Measurements from ENCODE around the gene GID4. TPM values are rescaled to one million over a fixed set of nuclear protein-coding genes. Genes with fewer than 3 reads are reported as not detected.

Gene GID4
- polyA plus RNA-seq, 4 donors = 13.6 to 15.4 (median 14.2) TPM

- no peak for DNase-seq (ENCODE audit: low read depth in 4 of 4, low spot score in 3 of 4)
These were observed 23.6 kb upstream of the GID4 start for GRCh38 chr17:18015593-18015992.

GRCh38 chr17:18016426-18016825 is 22.8 kb upstream of the GID4 start:
- DNase-seq (ENCODE audit: low read depth in 4 of 4, low spot score in 3 of 4) = no peak

GRCh38 chr17:18017958-18018357 is 21.2 kb upstream of the GID4 start:
- DNase-seq (ENCODE audit: low read depth in 4 of 4, low spot score in 3 of 4) = no peak

DNA sequence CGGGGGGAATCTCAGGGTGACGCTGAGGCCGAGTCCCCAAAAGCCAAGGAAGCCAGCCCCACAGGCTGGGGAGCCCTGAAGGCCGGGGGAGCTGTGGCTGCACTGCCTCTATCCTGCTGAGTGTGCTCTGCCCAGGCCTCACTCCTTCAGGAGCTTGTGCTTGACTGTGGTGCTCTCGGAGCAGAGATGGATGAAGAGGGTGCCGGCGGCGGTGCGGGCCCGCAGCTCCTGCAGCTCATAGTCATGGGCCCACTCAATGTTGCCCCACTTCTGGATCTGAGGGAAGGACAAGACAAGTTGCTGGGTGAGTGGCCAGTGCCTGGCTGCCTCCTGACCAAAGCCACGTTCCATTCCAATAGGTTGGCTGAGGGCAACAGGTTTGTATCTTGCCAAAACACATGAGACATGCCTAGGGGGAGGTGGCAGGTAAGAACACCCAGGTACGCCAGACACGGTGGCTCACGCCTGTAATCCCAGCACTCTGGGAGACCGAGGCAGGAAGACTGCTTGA is 20.7 kb upstream of the GID4 start:
- DNase-seq (ENCODE audit: low read depth in 4 of 4, low spot score in 3 of 4) = no peak

GRCh38 chr17:18019838-18020154 is 19.4 kb upstream of the GID4 start:
- no peak for DNase-seq (ENCODE audit: low read depth in 4 of 4, low spot score in 3 of 4)

DNA sequence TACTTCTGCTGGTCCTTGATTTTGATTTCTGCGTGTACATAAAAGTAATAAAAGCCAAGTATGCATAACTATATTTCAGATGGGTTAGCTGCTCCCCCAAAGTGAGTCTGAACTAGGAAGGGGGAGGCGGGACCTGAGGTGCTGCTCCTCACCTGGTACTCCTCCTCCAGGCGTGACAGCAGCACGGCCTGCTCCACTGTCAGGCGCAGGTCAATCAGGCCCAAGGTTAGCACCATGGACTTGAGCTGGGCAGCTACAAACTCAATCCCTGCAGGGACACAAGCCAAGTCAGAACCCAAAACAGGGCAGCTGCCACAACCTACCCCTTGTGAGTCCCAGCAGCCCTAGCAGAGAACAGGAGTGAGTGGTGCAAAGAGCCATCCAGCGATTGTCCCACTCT is 18.2 kb upstream of the GID4 start:
- DNase-seq (ENCODE audit: low read depth in 4 of 4, low spot score in 3 of 4) = no peak

GRCh38 chr17:18021372-18021771 is 17.8 kb upstream of the GID4 start:
- no peak for DNase-seq (ENCODE audit: low read depth in 4 of 4, low spot score in 3 of 4)

- DNase-seq (ENCODE audit: low read depth in 4 of 4, low spot score in 3 of 4) = no peak
These were observed 13.8 kb upstream of the GID4 start for GRCh38 chr17:18025241-18025944.

DNA sequence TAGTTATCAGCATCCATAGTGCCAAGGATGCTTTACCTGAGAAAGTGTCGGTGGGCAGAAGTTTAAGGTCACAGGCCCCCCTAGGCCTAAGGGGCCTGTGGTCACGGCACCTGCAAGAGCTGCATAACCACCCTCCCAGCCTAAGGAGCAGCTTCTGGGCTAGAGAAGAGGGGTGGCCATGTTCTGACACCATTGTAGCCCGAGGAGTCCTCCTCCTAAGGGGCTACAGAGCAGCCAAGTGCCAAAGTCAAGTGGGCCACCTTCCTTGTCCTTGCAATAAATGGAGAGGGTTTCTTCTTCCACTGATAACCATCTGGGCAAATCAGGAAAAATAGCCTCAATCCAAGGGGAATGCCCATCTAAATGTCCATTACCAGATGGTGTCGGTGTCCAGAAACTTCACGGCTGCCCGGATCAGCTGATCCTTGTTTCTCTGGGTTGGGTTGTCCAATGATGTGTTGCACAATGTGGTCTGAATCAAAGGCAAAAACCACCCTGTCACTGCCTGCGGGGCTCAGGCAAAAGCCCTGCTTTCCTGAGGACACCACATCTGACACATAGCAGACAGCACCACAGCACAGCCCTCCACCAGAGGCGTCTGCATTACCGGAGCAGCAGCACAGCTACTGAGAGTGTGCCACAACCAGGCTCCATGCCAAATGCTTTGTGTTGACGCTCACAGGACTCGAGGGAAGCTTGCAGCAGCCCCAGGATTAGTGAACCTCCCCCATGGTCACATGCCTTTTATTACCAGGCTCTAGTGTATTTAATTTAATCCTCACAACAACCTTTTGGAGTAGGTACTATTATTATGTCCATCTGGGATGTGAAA is 13.0 kb upstream of the GID4 start:
- no peak for DNase-seq (ENCODE audit: low read depth in 4 of 4, low spot score in 3 of 4)

DNA sequence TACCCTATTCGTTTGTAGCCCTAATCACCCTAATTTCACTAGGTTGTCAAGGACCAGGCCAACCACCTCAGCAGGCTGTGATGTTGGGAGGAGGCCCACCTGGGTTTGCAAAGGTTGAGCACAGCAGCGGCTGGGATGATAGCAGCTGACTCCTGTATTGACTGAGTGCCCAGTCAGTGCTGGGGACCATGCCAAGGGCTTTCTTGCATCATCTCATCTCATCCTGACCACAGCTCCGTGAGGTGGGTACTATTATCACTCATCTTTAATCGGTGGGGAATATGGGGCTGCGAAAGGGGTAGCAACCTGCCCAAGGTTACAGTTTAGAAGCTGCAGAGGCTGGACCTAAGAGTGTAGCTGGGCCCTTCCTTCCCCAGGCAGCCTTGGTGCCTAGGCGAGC is 11.9 kb upstream of the GID4 start:
- no peak for DNase-seq (ENCODE audit: low read depth in 4 of 4, low spot score in 3 of 4)

- no peak for DNase-seq (ENCODE audit: low read depth in 4 of 4, low spot score in 3 of 4)
These were observed 10.9 kb upstream of the GID4 start for GRCh38 chr17:18028114-18028951.

GRCh38 chr17:18028952-18029540 is 10.2 kb upstream of the GID4 start:
- DNase-seq (ENCODE audit: low read depth in 4 of 4, low spot score in 3 of 4) = no peak

- DNase-seq (ENCODE audit: low read depth in 4 of 4, low spot score in 3 of 4) = no peak
These were observed 7.3 kb upstream of the GID4 start for GRCh38 chr17:18031955-18032354.

DNA sequence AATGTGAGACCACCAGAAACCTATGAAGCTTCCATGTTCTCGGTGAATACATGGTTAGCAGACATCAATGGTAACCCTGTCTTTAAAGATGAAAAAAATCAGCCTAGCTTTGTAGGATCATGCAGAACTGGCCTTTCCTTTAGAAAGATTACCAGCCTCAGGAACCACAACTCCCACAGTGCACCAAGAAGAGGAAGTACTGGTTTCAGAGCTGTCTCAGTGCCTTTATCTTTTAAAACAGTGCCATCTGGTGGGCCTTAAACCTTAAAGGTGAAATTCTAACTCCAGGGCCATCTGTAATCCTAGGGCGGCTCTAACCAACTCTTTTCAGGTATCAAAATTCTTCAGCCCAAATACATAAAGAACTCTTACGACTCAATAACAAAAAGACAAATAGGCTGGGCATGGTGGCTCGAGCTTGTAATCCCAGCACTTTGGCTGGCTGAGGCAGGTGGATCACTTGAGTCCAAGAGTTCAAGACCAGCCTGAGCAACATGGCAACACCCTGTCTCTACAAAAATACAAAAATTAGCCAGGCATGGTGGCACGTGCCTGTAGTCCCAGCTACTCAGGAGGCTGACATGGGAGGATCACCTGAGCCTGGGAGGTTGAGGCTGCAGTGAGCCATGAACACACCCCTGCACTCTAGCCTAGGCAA is 5.6 kb upstream of the GID4 start:
- peak; percentile 55 to 70 (median 66) for DNase-seq (ENCODE audit: low read depth in 4 of 4, low spot score in 3 of 4)

DNA sequence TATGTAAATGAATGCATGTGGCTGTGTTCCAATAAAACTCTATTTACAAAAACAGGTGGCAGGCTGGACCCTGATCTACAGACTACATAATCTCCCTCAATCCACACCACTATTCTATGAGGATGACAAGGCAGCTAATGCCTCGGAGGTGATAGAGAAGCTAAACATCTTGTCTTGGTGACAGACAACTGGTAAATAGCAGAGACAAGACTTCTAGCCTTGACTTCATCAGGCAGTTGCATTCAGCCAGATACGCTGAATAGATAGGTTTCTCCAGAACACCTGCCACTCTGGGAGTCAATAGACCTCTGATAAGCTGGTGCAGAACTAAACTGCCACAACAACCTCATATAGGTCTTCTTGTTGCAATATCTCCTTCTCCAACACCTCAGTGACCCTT is 3.5 kb upstream of the GID4 start:
- DNase-seq (ENCODE audit: low read depth in 4 of 4, low spot score in 3 of 4) = no peak

GRCh38 chr17:18037486-18037885 is 1.7 kb upstream of the GID4 start:
- no peak for DNase-seq (ENCODE audit: low read depth in 4 of 4, low spot score in 3 of 4)

DNA sequence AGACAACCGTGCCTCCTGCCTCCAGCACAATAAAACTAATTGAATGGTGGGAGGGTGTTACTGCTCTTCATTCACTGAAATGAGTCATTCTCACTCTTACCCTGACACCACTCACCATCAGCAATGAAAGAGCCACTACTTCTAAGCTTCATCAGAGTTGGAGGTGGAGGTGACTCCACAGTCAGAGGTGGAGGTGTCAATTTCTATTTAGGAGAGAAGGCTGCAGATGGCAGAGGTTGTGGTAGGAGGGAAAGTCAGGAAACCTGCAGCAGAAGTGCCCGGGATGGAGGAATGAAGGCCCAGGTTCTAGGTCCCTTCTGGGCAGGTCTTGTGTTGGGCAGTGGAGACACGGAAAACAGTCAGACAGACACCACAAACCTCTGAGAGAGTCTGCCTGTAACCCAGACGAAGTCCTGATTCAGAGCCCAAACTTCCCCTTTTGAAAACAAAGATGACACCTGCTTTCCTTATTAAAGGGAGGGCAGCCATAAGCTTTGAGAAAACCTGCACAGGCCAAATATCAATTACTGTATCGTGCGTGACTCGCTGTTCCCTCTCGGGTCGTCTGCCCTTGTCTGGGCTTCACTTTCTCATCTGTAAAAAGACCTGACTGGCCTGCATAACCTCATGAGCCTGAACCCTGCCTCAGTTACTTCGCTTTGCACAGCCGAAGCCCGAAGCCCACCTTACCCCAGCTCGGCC is 908 bp upstream of the GID4 start:
- no peak for DNase-seq (ENCODE audit: low read depth in 4 of 4, low spot score in 3 of 4)

DNA sequence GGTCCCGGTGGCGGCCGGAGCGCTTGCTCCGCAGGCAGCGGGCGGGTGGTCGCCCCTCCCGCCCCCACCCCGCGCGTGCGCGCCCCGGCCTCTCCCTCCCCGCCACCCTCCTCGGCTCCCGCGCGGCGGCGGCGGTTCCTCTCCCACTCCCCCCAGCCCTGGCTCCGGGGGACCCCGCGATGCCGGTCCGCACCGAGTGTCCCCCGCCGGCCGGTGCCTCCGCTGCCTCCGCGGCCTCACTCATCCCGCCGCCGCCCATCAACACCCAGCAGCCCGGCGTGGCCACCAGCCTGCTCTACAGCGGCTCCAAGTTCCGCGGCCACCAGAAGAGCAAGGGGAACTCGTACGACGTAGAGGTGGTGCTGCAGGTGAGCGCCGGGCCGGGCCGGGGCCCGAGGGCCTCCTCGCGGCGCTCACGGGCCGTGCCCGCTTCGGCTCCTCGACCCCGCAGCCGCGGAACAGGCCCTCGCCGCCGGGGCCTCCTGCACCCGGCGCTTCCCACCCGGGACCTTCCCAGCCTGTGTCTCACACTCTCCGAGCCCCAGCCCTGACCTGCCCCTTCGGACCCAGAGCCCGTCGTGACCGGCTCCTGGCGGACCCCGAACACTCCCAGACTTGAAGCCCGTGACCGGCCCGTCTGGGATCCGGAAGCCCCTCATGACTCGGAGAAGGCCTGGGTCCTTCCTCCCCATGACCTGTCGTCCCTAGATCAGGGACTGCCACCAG is 490 bp downstream of the GID4 start:
- peak in 1 of 4 donors; percentile 20 for DNase-seq (ENCODE audit: low read depth in 4 of 4, low spot score in 3 of 4)

GRCh38 chr17:18040261-18040858 is 1.2 kb downstream of the GID4 start:
- DNase-seq (ENCODE audit: low read depth in 4 of 4, low spot score in 3 of 4) = no peak
